NOMO-1 treated with DMSO at 0.1 percent for 48 hours (cell line): ENCODE results near the gene MAPK4.

Source experiments
- DNase-seq: peaks from one replicate; lab custom pipeline; 2025; ENCODE audit not compliant: unreplicated experiment; lab: John Stamatoyannopoulos, UW

MAPK4 gene

DNA sequence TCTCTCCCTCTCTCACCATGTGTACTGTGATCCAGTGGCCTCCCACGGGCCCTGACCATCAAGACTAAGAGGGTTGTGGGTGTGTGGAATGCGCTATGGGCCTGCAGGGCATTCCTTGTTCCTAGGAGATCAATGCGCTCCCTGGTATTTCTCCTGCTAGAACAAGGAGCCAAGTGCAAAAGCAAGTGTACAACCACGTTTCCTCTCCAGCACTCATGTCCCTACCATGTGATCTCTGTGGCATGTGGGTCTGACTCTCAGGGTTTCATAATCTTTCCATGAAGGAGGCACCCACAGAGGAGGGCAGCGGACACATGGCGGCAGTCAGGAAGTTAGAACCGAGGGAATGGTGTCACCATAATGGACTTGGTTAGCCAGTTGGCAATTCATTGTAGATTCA lies 91.4 kb downstream of the MAPK4 start:
- no peak for DNase-seq

DNA sequence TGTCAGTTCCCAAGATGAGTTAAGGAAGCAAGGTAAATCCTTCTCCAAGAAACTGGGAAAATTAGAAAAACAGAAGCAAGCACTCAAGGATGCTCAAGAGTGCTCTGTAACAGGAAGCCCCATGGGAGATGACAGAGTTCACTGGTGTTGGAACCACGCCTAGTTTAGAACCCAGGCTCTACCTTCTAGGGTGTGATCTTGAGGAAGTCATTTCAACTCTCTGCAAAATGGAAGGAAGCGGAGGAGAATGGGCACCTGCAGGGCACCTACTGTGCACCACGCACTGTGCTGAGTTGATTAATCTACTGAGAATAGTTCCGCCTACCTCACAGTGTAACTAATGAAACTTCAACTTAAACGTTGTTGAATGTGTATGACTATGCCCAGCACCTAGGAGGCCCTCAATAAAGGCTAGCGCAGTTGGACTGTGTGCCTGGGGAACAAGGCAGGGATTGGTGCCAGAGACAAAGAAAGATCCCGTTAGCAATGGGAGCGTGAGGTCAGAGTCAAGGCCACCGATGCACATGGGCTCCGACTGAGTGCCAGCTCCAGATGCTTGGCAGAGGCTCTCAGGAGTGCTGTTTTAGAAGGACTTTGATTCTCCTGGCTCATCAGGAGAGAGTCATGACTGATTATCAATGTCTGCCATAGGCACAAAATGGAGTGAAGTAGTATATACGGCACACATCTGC lies 93.7 kb downstream of the MAPK4 start:
- no peak for DNase-seq

DNA sequence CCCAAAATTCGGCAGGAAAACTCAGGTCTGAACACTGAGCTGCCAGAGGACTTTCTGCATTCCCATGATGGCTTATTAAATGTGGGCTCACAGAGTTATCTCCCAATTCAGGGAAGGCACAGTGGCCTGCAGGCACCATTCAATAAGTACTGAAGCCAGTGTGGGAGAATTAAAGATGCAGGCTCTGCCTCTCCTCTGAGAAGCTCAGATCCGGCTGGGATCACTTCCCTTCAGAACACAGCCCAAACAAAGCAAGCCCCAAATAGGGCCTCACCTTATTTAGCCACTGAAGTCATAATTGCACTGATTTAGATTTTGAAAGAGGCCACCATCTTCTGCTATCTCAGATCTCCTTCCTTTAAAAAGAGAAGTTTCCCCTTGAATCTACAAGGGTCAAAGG lies 94.3 kb downstream of the MAPK4 start:
- DNase-seq: no peak

DNA sequence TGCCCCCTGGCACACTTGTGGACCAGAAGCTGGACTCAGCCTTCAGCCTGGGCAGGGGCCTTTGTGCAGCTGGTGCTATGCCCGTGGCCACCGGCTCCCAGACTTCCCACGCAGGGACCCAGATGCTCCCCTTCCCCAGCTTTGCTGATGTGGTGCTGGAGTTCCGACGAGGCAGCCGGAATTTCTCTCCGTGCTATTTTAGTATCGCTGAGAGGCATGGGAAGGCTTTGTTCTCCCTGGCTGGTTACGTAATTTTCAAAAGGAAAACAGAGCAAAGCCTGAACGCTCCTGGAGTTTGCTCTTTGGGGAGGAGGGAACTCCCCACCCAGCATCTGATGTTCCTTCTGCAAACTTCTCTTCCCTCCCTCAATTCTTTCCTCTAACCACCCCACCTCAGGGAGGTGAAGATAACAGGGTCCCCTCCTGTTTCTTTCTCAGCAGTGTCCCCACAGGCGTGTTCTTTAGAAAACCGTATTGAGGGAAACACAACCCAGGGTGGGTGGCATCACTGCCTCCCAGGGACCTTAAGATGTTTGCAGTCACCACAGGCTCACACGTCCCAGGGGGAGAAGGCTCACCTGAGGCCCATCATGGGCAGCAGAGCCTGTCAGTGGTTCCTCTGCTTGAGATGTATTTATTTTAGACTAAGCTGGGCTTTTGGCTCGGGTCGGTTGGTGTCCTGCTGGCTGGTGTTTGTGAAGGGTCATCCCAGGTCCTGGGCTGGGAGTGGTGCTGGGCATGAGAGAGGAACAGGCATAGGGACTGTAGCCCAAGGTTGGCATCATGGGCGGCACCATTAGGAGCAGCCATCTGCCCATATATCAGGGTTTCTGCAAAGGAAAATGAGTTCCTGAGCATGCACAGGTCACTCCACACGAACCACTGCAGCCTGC lies 95.0 kb downstream of the MAPK4 start:
- DNase-seq: no peak

DNA sequence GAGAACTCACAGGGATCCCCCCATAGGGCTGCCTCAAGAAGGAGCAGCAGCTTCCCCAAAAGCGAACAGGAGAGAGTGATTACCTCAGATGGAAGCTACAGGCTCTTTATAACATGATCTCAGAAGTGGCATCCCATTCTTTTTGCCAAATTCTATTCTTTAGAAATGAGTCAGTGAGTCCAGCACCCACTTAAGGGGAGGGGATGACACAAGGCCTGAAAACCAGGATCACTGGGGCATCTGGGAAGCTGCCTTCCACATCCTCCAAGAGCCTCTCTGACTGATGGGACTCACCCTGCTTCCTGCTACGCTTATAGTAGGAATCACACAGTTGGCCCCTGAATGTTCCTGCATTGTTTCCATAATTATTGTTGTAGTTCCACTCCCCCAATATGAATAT lies 96.5 kb downstream of the MAPK4 start:
- DNase-seq: no peak

DNA sequence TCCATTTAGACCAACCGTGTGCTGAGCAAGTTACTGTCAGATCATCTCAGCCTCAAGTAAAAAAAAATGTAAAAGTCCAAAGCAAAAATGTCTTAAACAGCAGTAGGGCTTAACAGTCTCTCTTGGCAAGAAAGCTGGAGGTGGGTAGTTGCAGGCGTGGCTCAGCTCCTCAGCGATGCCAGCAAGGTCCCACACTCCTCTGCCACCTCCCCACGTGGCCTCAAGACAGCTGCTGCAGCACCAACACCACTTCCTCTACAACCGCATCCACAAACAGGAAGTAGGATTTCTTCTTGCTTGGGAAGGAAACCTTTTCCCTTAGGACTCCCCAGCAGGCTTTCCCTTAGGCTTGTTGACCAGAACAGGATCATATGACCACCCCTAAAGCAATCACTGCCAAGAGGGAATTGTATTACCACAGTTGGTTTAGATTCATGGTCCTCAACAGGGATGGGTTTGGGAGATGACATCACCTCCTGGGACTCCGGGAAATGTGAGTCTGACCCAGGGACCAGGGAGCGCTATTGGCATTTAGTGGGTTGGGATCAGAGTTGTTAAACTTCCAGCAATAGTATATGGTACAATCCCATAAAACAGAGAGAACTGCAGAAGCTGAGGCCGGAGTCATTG lies 97.1 kb downstream of the MAPK4 start:
- no peak for DNase-seq

DNA sequence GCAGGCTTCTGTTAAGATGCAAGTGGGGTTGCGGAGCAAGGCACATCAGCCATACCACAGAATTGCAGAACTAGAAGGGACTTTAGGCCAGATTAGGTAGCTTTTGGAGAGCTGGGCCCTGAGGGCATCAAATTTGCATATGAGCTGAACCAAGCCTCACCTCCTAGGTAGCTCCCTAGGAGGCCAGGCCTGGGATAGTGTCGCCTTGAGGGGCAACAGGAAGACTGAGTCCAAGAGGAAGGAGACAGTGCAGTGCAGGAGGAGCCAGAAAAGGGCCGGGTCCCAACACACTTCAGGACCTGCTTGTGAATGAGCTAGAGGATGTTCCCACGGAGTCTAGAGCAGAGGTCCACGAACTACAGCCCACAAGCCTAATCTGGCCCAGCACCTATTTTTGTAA lies 98.7 kb downstream of the MAPK4 start:
- no peak for DNase-seq

DNA sequence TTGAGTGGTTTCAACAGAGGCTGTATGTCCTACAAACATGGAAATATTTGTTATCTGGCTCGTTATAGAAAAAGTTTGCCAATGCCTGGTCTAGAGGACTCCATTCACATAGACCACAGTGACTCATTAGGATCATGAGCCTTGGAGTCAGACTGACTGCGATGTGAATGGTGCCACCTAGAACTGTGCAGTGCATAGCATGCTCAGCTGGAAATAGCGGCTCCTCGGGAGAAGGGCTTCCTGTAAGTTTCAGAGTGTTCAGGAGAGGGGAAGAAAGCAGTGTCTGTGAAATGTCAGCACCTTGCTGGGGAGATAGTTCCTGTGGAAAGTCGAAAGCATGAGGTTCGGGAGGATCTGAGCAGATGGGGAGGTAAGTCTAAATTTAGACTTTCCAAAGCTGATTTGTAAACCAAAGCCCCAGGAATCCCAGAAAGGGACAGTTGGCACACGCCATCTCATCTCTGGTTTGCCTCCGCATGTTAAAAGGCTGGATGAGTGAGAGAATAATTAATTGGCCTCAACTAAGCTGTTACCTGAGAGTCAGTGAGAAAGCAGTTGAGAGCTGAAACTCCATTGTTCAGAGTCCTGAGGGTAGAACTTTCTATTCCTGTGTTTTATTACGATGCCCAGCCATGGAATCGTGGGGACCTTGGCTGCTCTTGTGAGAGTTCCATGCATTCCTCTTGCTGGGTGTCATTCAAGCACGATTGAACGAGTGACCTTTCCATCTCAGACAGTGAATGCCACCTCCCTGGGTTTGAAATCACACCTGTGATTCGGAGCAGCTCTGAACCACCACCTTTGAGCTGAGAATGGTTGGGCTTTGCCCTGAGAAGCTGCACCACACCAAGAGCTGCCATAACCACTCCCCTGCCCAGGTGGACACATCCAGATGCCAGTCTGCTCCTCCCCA lies 99.5 kb downstream of the MAPK4 start:
- no peak for DNase-seq

DNA sequence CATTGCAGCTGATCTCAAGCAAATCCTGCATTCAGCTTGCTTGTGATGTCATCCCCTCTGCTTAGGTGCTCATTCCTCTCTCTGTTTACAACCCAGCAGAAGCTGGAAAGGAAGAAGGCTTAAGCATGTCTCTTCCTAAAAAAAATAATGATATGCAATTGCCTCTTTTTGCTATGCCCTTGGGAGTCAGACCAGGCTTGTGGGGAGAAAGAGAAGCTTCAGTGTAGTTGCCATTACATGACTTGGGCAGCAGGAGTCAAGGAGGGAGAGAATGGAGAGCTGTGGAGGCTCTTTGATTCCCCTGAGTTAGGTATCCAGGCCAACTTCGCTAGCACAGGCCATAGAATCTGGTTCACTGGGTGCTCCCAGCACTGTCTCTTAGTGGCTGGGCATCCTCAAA lies 101.1 kb downstream of the MAPK4 start:
- DNase-seq: no peak

DNA sequence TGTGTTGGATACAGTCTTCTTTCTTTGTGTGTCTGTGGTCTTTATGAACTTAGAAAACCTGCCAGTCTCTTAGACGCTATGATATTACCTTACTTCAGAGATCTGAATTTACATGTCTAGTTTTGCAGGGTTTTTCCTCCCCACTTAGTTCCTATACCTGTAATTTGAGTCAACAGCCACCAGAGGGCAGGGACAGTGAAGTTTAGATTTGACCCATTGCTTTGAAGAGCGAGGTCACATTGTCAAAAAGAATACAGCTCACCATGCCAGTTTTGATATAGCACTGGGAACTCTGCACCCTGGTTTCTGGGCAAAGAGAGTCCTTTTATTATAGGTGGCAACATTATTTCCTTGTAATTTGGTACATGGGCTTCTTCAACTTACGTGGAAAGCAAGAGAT lies 102.3 kb downstream of the MAPK4 start:
- DNase-seq: peak; percentile 3

DNA sequence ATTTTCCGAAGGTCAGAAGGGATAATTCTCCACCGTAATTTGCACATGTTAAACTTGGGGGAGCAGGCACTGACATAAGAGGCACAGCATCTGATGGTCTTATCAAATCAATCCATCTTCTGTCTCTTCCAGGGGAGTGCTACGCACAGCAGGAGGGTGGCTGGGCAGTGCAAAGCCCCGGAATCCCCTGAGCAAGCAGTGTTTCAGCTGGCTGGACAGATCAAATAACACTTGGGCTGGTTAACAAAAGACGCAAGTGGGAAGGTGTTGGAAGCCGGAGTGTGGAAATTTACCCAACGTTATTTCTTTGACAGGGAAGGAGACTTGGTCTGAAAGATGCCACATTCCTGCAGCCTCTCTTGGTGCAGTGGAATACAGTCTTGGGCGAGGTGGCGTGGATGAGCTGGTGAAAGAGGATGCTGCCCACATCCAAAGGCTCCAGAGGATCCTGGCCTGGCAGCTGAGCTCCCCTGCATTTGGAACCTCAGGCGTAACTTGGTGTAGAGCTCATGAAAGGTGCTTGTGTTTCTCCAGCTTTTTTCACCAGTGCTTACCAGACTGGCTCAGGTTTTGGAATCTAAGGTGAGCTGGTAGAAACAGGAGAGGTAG lies 103.0 kb downstream of the MAPK4 start:
- no peak for DNase-seq

DNA sequence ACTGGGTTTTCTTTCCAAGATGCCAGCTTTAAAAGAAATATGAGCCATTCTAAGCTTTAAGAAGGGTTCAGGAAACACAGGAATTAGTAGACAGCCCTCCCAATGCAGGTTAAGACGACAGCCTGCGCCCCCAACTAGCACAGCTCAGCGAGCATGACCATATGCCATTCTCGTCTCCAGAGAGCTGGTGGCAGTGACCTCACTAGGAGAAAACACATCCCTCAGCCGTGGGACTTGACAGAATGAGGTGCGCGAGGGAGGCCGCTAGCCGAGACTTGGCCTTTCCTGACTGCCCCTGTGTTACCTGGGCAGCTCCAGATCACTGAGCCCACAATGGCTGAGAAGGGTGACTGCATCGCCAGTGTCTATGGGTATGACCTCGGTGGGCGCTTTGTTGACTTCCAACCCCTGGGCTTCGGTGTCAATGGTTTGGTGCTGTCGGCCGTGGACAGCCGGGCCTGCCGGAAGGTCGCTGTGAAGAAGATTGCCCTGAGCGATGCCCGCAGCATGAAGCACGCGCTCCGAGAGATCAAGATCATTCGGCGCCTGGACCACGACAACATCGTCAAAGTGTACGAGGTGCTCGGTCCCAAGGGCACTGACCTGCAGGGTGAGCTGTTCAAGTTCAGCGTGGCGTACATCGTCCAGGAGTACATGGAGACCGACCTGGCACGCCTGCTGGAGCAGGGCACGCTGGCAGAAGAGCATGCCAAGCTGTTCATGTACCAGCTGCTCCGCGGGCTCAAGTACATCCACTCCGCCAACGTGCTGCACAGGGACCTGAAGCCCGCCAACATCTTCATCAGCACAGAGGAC lies 103.9 kb downstream of the MAPK4 start:
- no peak for DNase-seq

DNA sequence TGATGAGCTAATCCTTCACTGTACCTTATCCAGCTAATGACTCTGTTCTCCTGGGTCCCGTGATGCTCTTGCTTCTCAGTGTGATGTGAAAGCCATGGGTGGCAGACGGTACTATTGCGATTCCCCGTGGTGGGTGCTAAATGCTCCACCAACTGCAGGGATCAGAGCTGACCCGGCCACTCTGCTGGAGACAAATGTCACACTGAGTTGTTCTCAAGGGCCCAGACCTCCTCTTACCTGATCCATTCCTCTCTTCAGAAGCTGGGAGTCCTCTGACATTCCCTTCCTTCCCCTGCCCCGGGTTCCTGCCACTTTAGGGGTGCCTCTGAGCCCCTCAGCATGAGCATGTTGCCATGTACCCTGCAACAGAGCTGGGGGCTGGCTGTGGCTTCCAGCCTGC lies 105.1 kb downstream of the MAPK4 start:
- no peak for DNase-seq

DNA sequence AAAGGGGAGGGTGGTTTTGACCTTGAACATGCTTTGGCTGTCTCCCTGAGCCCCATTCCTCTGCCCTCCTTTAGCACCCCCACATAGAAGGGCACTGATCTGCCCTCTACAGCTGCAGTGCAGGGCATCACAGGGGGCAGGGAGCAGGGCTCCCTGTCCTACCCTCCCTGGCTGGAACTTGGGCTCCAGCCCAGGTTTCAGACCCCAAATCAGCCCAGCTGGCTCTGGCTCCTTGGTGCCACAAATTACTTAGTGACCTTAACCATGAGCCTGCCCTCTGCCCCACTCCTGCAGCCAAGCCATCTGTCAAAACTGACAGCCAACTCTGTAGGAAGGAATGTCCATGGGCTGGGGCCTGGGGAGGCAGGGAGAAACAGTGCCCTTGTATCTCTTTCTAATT lies 105.6 kb downstream of the MAPK4 start:
- no peak for DNase-seq

DNA sequence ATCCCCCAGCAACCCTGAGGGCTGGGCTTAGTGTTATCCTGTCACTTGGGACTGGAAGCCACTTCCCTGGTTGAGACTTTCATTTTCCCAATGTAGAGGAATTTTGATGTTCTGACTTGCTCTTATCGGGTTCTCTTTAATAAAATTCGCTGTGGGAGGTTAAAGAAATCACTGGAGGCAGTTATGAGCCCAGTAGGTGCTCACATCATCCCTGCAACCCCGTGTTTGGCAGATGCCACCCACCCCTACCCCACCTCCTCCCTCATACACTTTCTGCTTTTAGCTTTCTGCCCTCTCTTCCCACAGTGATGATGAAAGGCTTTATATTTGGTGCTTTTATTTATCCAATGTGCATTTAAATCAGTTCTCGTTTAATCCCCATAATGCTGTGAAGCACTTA lies 106.6 kb downstream of the MAPK4 start:
- no peak for DNase-seq

DNA sequence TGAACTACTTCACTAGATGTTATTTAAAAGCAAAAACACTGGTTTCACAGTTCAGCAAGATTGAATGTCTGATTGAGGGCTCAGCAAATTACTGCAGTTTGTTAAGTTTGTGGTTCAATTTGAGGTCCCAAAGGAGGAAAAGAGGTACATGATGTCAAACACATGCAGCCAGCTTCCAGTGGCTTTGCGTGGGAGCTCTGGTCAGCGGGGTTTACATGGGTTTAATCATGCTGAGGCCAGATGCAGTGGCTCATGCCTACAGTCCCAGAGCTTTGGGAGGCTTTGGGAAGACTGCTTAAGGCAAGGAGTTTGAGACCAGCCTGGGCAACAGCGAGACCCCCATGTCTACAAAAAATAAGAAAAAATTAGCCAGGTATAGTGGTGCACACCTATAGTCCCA lies 111.5 kb downstream of the MAPK4 start:
- DNase-seq: no peak

DNA sequence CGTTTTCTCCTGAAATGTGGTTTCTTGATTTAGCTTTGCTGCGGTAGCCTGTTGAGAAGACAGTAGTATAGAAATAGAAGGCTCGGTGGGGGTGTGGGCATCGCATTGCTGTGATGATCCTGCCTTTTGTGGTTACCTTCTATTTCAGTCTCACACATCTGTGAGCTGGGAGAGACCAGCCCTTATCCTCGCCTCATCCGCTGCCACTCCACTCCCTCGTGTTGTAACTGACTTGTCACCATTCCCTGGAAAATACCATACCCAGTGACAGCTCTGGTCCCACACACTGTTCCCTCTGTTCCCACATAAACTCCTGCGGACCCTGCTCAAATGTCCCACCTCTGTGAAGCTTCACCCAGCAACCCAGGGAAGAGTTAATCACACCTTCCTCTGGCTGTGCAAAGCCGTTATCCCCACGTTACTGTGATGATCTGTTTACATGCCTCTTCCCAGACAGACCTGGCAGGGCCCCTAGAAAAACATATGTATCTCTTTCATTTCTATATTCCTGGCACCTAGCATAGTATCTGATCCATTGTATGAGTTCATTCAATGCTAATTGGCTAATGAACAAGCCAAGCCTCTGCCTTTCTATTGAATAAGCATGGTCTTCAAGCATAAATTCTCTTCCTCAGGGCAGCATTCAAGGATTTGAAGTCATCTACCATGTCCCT lies 114.6 kb downstream of the MAPK4 start:
- no peak for DNase-seq

DNA sequence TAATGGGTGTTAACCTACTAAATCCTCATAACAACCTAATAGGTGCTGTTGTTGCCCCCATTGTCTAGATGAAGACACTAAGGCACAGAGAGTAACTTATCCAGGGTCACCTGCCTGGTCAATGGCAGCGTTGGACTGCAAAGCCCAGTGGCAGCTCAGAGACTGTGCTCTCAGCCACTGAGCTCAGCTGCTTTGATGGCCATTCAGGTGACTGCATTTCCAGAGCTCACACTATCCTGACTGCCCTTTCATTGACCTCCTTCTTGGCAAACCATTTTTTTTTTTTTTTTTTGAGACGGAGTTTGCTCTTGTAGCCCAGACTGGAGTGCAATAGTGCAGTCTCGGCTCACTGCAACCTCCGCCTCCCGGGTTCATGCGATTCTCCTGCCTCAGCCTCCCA lies 115.2 kb downstream of the MAPK4 start:
- no peak for DNase-seq

DNA sequence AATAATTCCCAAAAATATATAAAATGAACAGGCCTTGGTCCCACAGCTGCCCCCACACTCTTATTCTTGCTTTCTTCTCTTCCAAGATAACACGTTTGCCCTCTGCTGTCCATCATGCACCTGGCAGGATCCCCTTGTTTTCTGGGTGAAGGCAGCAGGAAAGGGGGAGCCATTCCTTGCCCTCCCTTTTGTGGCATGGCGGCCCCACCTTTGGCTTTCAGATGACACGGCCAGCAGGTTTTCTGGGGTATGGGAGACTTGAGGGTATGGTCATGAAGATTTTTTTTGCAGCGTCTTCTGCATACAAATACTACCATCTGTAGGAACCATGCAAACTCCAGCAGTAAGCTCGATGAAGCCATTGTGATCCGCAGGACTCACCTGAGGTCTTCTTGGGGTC lies 118.8 kb downstream of the MAPK4 start:
- DNase-seq: no peak
